Fibroblast of upper back skin (primary cell): ENCODE measurements around the gene FMN1.

Source experiments
- DNase-seq: peaks from one replicate; pipeline ENCODE4 v3.0.0-alpha.2; 2013

FMN1 gene

DNA sequence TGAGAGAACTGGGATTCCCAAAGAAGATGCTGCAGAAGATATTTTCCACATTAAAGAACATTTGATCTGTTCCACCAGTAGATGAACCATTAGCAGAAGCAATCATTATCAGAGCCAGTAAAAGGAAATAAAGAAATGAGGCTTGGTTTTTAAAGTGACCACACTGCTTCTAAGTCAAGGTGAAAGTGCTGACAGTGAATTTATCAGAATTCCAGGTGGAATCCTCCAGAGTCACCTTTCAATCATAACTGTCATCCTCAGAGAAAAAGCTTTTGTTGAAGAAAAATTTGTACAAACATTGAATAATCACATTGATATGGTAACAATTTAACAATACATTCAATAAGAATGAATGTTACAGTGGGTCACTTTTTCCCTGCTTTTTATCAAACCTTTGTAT, 376.9 kb downstream of the FMN1 start:
- peak; percentile 61 for DNase-seq

- DNase-seq: no peak
These were observed 387.2 kb downstream of the FMN1 start for GRCh38 chr15:32807331-32807730.

GRCh38 chr15:32803631-32804030, 390.9 kb downstream of the FMN1 start:
- DNase-seq: no peak

DNA sequence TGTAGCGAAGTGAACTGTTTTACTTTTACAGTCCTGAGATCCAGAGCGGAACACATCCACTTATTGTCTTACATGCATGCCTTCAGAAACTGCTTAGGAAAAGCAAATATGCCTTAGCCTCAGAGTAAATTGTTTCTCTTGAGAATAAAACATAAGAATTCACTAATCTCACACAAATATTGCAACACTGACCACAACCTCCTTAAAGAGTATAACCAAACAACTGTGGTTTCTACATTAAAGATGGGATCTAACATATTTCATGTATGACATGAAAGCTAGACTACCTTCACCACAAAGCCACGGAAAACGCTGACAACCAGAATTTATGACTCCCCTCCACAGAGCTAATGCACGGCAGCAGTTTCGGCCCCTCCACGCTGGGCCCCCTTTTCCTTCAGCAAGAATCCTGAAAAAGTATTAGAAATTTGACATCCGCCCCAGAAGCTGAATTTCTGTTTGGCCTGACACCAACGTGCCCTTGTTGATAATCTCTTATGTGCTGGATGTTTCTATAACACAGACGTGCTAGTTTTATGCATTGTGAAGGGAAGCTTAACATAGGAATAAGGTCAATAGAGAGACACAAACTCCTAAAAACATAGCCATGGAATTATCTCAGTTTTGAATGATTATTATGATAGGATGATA, 392.1 kb downstream of the FMN1 start:
- peak; percentile 99 for DNase-seq

GRCh38 chr15:32799936-32800535, 394.5 kb downstream of the FMN1 start:
- no peak for DNase-seq

DNA sequence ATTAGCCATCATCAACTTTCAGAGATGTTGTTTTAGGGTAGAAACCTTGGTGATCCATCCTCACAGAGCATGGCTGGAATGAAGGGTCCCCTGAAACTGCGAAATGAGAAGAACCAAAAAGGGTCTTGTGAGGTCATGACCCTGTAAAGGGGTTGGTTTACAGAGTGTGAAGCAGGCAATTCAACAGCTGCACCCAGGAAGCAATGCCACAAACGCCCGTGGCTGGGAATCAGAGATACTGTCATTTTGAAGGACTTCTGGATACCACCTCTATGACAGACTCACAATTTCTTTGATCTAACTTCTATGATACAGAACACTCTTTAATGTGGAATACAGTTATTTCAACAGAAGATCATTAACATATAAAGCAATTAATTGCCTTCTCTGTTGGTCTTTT, 397.7 kb downstream of the FMN1 start:
- no peak for DNase-seq

DNA sequence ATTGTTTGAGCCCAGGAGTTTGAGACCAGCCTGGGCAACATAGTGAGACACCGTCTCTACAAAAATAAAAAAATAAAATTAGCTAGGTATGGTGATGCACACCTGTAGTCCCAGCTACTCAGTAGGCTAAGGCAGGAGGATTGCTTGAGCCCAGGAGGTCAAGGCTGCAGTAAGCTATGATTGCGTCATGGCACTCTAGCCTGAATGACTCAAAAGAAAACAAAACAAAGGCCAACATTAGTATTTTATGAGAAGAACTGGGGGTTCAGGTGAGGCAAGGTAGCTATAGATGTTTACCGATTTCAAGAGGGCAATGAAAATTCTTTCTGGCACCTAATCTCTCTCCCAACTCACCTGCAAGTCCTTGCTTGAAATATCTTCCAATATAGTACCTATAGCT, 399.5 kb downstream of the FMN1 start:
- DNase-seq: no peak

DNA sequence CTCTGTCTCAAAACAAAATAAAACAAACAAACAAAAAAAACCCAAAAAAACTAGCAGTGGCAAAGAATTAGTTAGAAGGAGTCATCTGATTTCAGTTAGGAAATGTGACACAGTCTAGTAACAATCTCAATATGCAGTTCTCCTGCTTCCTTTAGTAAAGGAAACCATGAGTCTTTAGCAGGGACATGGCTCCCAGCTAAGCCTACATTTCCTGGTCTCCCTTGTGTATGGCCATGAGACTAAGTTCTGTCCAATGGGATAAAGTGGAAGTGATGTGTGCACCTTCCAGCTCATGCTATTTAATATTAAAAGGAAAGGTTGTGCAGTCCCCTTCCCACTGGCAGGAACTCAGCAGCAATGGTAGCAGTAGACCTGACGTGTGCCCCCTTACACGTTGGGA, 402.1 kb downstream of the FMN1 start:
- no peak for DNase-seq

DNA sequence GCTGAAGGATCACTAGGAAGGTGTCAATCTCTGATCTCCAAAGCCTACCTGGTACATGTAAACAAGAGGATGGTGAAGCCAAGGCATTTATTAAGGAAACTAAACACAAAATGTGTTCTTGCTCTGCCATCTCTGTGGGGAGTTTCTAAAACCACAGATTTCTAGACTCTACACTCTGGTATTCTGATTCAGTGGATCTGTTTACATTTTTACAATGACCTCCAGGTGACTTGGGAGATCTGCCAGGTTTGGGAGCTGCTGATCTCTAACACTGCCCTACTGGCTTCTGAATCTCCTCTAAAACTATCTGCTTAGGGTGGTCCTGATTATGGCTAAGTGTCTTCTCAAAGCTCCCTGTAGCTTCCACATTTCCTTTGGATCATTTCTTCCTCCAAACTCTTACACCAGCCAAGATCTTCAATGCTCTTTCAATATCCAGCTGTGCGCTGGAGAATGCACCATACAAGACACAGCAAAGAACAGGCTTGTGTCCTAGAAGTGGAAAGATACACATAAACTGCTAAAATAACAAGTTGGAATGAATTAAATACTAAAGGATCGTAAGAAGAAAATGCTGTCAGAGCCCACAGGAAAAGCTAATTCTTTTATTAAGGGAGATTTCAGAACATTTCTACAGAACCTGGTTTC, 404.0 kb downstream of the FMN1 start:
- peak; percentile 83 for DNase-seq

GRCh38 chr15:32787949-32788348, 406.6 kb downstream of the FMN1 start:
- no peak for DNase-seq

- DNase-seq: peak; percentile 28
These were observed 407.6 kb downstream of the FMN1 start for GRCh38 chr15:32786906-32787305.

- DNase-seq: peak; percentile 53
These were observed 409.9 kb downstream of the FMN1 start for GRCh38 chr15:32784581-32784980.

DNA sequence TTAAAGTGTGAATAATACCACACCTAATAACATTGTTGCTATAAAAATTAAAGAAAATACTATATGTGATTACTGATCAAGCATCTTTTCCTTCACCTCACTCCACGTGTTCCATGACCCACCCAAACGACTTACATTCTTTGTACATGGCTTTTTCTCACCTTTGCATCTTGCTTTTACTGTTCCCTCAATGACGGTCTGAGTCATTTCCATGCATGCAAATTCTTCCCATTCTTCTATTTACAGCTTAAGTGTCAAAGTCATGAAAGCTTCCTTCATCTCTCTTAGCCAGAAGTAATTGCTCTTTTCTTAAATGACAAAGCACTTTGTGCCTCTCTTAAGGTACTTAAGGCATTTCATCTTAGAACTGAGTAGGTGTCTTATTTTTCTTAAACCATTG, 412.7 kb downstream of the FMN1 start:
- DNase-seq: no peak

- no peak for DNase-seq
These were observed 415.9 kb downstream of the FMN1 start for GRCh38 chr15:32778391-32779176.

DNA sequence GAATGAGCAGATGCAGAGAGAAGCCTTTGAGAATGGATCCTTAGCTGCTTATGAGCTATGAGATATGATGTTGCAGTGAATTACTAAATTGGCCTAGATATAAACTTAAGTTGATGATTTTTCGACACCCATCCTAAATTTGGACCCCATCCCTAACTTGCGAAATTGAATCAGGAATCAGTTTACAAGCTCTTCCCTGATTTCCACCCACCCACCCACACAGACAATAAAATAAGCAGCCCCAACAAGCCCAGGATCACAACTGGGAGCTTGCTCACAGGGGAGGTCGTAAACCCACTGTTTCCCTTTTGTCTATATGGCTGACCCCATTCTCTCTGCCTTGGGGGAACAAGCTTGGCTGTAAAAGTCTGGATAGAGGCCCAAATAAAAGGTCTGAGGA, 419.4 kb downstream of the FMN1 start:
- DNase-seq: no peak

- DNase-seq: peak; percentile 95
These were observed 420.5 kb downstream of the FMN1 start for GRCh38 chr15:32774022-32774421.

DNA sequence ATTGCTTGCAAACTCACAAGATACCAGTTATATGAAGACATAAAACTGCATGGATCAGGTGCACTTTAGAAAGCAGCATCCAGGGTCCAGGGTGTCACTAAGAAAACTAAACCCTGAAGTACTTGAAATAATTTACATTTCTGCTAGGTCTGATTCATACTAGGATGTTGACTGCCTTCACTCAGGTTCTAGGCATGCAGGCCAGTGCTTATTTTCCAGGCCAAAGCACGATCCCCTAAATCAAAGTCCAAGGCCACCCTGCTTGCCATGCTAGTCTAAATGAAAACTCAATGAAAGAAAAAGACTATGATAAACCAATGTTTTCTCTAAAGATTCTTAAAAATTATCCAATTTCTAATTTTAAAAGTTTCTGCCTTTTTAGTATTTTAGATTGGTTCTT, 427.3 kb downstream of the FMN1 start:
- DNase-seq: no peak

- DNase-seq: no peak
These were observed 428.4 kb downstream of the FMN1 start for GRCh38 chr15:32766101-32766500.

DNA sequence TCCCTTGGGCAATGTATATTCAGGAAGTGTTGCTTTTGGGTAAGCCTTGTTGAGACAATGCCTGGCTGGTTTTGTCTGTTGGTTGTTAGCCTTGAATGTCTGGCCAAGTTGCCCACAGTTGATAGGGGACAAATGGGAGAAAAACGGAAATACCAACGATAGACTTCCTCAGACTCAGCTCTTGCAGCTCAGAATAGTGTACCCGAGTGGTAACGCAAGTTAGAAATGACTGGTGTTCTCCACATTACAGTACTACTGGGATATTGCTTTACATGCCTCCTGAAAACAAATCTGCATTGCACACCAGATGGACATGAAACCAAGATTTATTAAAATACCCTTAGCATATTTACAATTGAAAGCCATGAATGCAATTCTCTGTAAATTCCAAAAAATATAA, 429.3 kb downstream of the FMN1 start:
- no peak for DNase-seq

GRCh38 chr15:32763295-32763694, 431.2 kb downstream of the FMN1 start:
- DNase-seq: no peak

DNA sequence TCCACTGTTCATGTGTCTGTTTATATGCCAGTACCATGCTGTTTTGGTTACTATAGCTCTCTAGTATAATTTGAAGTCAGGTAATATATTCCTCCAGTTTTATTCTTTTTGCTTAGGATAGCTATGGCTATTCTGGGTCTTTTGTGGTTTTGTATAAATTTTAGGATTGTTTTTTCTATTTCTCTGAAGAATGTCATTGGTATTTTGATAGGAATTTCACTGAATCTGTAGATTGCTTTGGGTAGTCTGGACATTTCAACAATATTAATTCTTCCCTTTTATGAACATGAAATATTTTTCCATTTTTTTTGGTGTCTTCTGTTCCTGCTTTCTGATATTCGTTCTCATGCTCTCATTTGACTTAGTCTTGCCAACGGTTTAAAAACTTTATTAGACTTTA, 437.1 kb downstream of the FMN1 start:
- DNase-seq: no peak

DNA sequence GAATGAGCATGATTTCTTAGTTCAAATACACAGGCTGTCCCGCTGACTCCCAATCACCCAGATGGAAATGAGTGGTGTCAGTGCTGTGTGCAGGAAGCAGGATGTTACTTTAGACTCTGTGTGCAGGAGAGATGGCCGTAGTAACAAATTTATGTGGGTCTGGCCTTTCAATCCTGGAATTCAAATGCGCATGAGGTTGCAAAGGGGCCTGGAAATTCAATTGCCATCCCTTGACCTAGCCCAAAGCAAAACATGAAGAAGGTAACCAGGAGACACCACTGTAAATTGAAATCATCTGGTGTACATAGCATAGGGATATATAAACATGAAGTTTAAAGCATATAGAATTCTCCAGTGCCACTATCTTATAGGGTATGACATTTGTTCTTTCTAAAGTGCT, 443.5 kb downstream of the FMN1 start:
- no peak for DNase-seq

DNA sequence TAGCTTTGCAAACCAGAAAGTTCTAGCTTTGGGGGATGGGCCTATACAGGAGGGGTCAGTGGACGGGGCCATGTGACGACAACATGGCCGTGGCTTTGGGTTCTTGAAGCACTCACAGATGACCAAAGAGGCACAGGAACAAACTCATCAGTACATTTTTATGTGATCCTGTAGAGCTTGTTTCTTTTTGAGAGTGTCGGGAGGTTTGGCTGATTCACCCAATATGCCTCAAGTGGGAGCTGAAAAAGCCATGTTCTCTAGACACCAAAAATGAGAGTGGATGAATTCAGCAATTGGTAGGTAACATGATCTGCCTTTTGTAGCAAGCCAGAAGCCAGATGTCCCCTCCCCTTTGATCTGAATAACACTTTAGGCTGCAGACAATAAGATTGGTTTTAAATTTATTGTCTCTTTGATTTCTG, 446.6 kb downstream of the FMN1 start:
- DNase-seq: peak; percentile 85
